Mesendoderm (in vitro differentiated cells): ENCODE measurements around the gene TIMM10.
A peak's percentile ranks its signal among the peaks of the same experiment; 100 is the strongest.

Experiments
- DNase-seq: peaks from one replicate; pipeline ENCODE4 v3.0.0; 2013
- H2AK5ac ChIP-seq: 2 replicates; pipeline ENCODE4 v1.6.1; 2013; ENCODE audit warnings: low read length, inconsistent platforms
- H2BK120ac ChIP-seq: 2 replicates; pipeline ENCODE4 v1.6.1; 2013; ENCODE audit warnings: low read depth, mild to moderate bottlenecking, low read length, moderate library complexity, mixed read lengths
- H2BK15ac ChIP-seq: replicated peaks from 2 replicates; pipeline ENCODE4 v1.6.1; 2013; ENCODE audit warnings: low read depth, mild to moderate bottlenecking, moderate library complexity
- H2BK5ac ChIP-seq: 2 replicates; pipeline ENCODE4 v1.6.1; 2013; ENCODE audit warnings: low read length, inconsistent platforms
- H3K18ac ChIP-seq: 2 replicates; pipeline ENCODE4 v1.6.1; 2013; ENCODE audit warnings: mild to moderate bottlenecking, low read length, mixed read lengths
- H3K23ac ChIP-seq: one replicate; pipeline ENCODE4 v1.6.1; 2013; ENCODE audit warnings: low read length
- H3K27ac ChIP-seq: 2 replicates; pipeline ENCODE4 v1.5.1; 2013; ENCODE audit warnings: low read depth, mild to moderate bottlenecking, inconsistent platforms, low read length, moderate library complexity
- H3K27me3 ChIP-seq: 2 replicates; pipeline ENCODE4 v1.6.1; 2013; ENCODE audit warnings: low read length, control low read depth, mild to moderate bottlenecking, inconsistent platforms; ENCODE audit not compliant: insufficient read depth, poor library complexity
- H3K36me3 ChIP-seq: 2 replicates; pipeline ENCODE4 v1.6.1; 2013; ENCODE audit warnings: low read length, inconsistent platforms; ENCODE audit not compliant: control insufficient read depth, insufficient read depth
- H3K4ac ChIP-seq: one replicate; pipeline ENCODE4 v1.6.1; 2013; ENCODE audit warnings: low read depth, mild to moderate bottlenecking, low read length, moderate library complexity
- H3K4me1 ChIP-seq: 2 replicates; pipeline ENCODE4 v1.6.1; 2013; ENCODE audit warnings: low read depth, low read length, inconsistent platforms; ENCODE audit not compliant: control insufficient read depth
- H3K4me2 ChIP-seq: 2 replicates; pipeline ENCODE4 v1.6.1; 2013; ENCODE audit warnings: low read length
- H3K4me3 ChIP-seq: 2 replicates; pipeline ENCODE4 v1.5.1; 2013; ENCODE audit warnings: mild to moderate bottlenecking, low read length
- H3K56ac ChIP-seq: one replicate; pipeline ENCODE4 v1.6.1; 2013; ENCODE audit warnings: low read length
- H3K79me1 ChIP-seq: 2 replicates; pipeline ENCODE4 v1.6.1; 2013; ENCODE audit warnings: low read length, inconsistent platforms
- H3K79me2 ChIP-seq: 2 replicates; pipeline ENCODE4 v1.6.1; 2013; ENCODE audit warnings: mild to moderate bottlenecking, low read length; ENCODE audit not compliant: control insufficient read depth, insufficient read depth
- H3K9ac ChIP-seq: 2 replicates; pipeline ENCODE4 v1.6.1; 2013; ENCODE audit warnings: low read length, inconsistent platforms
- H4K5ac ChIP-seq: one replicate; pipeline ENCODE4 v1.6.1; 2013; ENCODE audit warnings: low read length
- H4K8ac ChIP-seq: one replicate; pipeline ENCODE4 v1.6.1; 2013; ENCODE audit warnings: low read depth, mild to moderate bottlenecking, control low read depth, low read length, moderate library complexity
- WGBS: extraction: QIAGEN DNeasy Blood & Tissue Kit; methylation state at CpG from one replicate; pipeline ENCODE4 v1.1.7; 2013; ENCODE audit warnings: low lambda C conversion rate, missing lambda C conversion rate; ENCODE audit not compliant: insufficient coverage; ENCODE audit errors: extremely low coverage; 5-methylcytosine and 5-hydroxymethylcytosine counted together

TIMM10 gene

GRCh38 chr11:57514538-57515331, 15.8 kb downstream of the TIMM10 start:
- no peak overlapping the region for H2BK120ac ChIP-seq
- no peak overlapping the region for H2AK5ac ChIP-seq
- H3K27me3 ChIP-seq: no peaks in the 10 kb centered on the region
- peak; percentile 70 for DNase-seq
- peaks cover 2% of the 10 kb centered on the region for H3K79me1 ChIP-seq
- H3K27ac ChIP-seq: no peak overlapping the region
- no peak overlapping the region for H3K23ac ChIP-seq
- no CpG with 5 or more reads among the region's 57 CpGs for WGBS
- no peak overlapping the region for H2BK15ac ChIP-seq
- peak overlapping the region; percentile 94 for H3K56ac ChIP-seq
- no peak overlapping the region for H4K5ac ChIP-seq
- no peak overlapping the region for H2BK5ac ChIP-seq
- H4K8ac ChIP-seq: no peak overlapping the region
- H3K18ac ChIP-seq: peak overlapping the region; percentile 77
- peak overlapping the region; percentile 94 for H3K4me2 ChIP-seq
- peak overlapping the region; percentile 76 for H3K9ac ChIP-seq
- H3K4me3 ChIP-seq: peak overlapping the region; percentile 76
- no peaks in the 10 kb centered on the region for H3K4me1 ChIP-seq
- H3K4ac ChIP-seq: peak overlapping the region; percentile 22
- H3K79me2 ChIP-seq: no peaks in the 10 kb centered on the region
- no peaks in the 10 kb centered on the region for H3K36me3 ChIP-seq

- H2BK120ac ChIP-seq: no peak overlapping the region
- H3K4me2 ChIP-seq: peak overlapping the region; percentile 94
- no peak overlapping the region for H3K23ac ChIP-seq
- peak; percentile 64 for DNase-seq
- no peaks in the 10 kb centered on the region for H3K79me2 ChIP-seq
- no peaks in the 10 kb centered on the region for H3K4me1 ChIP-seq
- H2AK5ac ChIP-seq: no peak overlapping the region
- no peak overlapping the region for H4K5ac ChIP-seq
- no peak overlapping the region for H3K27ac ChIP-seq
- H3K36me3 ChIP-seq: no peaks in the 10 kb centered on the region
- H3K79me1 ChIP-seq: peaks cover 2% of the 10 kb centered on the region
- WGBS: no CpG with 5 or more reads among the region's 35 CpGs
- peak overlapping the region; percentile 76 for H3K9ac ChIP-seq
- H4K8ac ChIP-seq: no peak overlapping the region
- no peaks in the 10 kb centered on the region for H3K27me3 ChIP-seq
- no peak overlapping the region for H2BK15ac ChIP-seq
- H3K4me3 ChIP-seq: peak overlapping the region; percentile 76
- no peak overlapping the region for H3K4ac ChIP-seq
- H3K18ac ChIP-seq: peak overlapping the region; percentile 65
- peak overlapping the region; percentile 94 for H3K56ac ChIP-seq
- H2BK5ac ChIP-seq: no peak overlapping the region
Observed at GRCh38 chr11:57513911-57514537, 16.5 kb downstream of the TIMM10 start.

GRCh38 chr11:57513452-57513795, 17.1 kb downstream of the TIMM10 start:
- H3K4me2 ChIP-seq: peak overlapping the region; percentile 11
- H3K36me3 ChIP-seq: no peaks in the 10 kb centered on the region
- no peak overlapping the region for H2BK15ac ChIP-seq
- no peaks in the 10 kb centered on the region for H3K79me2 ChIP-seq
- H3K56ac ChIP-seq: peak overlapping the region; percentile 56
- no peak overlapping the region for H3K27ac ChIP-seq
- no peak overlapping the region for H2BK120ac ChIP-seq
- H4K8ac ChIP-seq: no peak overlapping the region
- no peak overlapping the region for H3K23ac ChIP-seq
- no peaks in the 10 kb centered on the region for H3K4me1 ChIP-seq
- no peak for DNase-seq
- no peak overlapping the region for H3K4ac ChIP-seq
- H2BK5ac ChIP-seq: no peak overlapping the region
- no CpG with 5 or more reads among the region's 1 CpG for WGBS
- H3K79me1 ChIP-seq: peaks cover 2% of the 10 kb centered on the region
- no peak overlapping the region for H2AK5ac ChIP-seq
- no peak overlapping the region for H3K18ac ChIP-seq
- no peak overlapping the region for H3K4me3 ChIP-seq
- peak overlapping the region; percentile 16 for H3K9ac ChIP-seq
- no peak overlapping the region for H4K5ac ChIP-seq
- no peaks in the 10 kb centered on the region for H3K27me3 ChIP-seq

GRCh38 chr11:57512646-57513451, 17.7 kb downstream of the TIMM10 start:
- no peaks in the 10 kb centered on the region for H3K4me1 ChIP-seq
- no peak overlapping the region for H3K4me2 ChIP-seq
- H3K18ac ChIP-seq: no peak overlapping the region
- no peaks in the 10 kb centered on the region for H3K36me3 ChIP-seq
- H2BK15ac ChIP-seq: no peak overlapping the region
- H2AK5ac ChIP-seq: no peak overlapping the region
- no peaks in the 10 kb centered on the region for H3K27me3 ChIP-seq
- H3K56ac ChIP-seq: no peak overlapping the region
- no peak overlapping the region for H4K8ac ChIP-seq
- no peak overlapping the region for H3K23ac ChIP-seq
- no CpG with 5 or more reads among the region's 12 CpGs for WGBS
- no peak overlapping the region for H3K27ac ChIP-seq
- DNase-seq: no peak
- H3K4me3 ChIP-seq: no peak overlapping the region
- H3K79me2 ChIP-seq: no peaks in the 10 kb centered on the region
- no peak overlapping the region for H2BK5ac ChIP-seq
- no peak overlapping the region for H4K5ac ChIP-seq
- H3K4ac ChIP-seq: no peak overlapping the region
- peak overlapping the region; percentile 16 for H3K9ac ChIP-seq
- peaks cover 2% of the 10 kb centered on the region for H3K79me1 ChIP-seq
- H2BK120ac ChIP-seq: no peak overlapping the region

- H3K23ac ChIP-seq: no peak overlapping the region
- no peak overlapping the region for H2BK15ac ChIP-seq
- H2BK120ac ChIP-seq: no peak overlapping the region
- no peaks in the 10 kb centered on the region for H3K27me3 ChIP-seq
- H2BK5ac ChIP-seq: no peak overlapping the region
- H2AK5ac ChIP-seq: no peak overlapping the region
- no peak overlapping the region for H3K4ac ChIP-seq
- no peak overlapping the region for H3K9ac ChIP-seq
- H3K18ac ChIP-seq: no peak overlapping the region
- H3K4me2 ChIP-seq: no peak overlapping the region
- H3K79me1 ChIP-seq: peaks cover 2% of the 10 kb centered on the region
- WGBS: no CpG with 5 or more reads among the region's 6 CpGs
- no peak overlapping the region for H4K8ac ChIP-seq
- no peaks in the 10 kb centered on the region for H3K79me2 ChIP-seq
- no peak overlapping the region for H3K56ac ChIP-seq
- DNase-seq: no peak
- no peak overlapping the region for H4K5ac ChIP-seq
- no peak overlapping the region for H3K4me3 ChIP-seq
- no peak overlapping the region for H3K27ac ChIP-seq
- H3K4me1 ChIP-seq: no peaks in the 10 kb centered on the region
- H3K36me3 ChIP-seq: no peaks in the 10 kb centered on the region
Observed at GRCh38 chr11:57511741-57512430, 18.7 kb downstream of the TIMM10 start.
